ENCODE data around the gene GLDC.

DNA sequence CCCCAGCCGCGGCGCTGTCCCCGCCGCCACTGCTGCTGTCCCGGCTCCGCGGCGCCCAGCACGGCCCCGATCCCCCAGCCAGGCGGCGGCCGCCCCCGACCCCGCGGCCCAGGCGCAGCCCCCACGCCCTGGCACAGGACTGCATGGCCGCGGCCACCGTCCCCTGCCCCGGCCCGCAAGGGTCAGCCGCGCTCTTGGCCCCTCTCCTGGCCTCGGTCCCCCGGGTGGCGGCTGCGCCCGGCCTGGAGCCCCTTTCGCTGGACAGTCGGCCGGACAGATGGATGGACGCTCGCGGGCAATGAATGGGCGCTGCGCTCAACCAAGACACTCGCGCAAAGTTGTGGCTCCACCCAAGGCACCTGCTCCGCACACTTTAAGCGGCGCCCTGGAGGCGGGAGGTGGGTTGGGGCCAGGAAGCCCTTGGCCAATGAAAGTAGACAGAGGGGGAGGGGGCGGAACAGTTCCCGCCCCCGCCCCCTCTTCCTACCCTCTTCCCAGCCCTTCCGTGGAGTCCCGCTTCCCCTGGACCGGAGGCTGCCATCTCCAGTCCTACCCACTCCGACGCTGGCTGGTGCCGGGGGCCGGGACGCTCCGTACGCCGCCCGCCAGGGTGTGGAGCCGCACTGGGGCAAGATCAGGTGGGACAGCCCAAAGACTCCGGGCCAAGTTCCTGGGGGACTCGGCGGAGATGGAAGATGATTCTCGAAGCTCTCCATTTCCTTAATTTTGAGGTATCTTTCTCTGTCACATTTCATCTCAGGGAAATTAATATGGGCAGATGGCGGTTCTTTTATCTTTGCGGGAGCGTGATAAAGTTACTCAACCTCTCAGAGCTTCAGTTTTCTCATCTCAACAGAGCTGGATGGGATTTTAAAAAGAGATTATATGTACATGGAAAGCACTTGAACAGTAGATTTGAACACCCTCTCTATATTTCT lies at the start of gene GLDC:
- TF ChIP-seq MYC (IDR thresholded peaks at IDR 0.05; ENCODE audit: low read depth, low read length) (no peak), CTCF (IDR thresholded peaks at IDR 0.05; ENCODE audit: low read depth, low read length) (no peak)
